IMR-90 (cell line): ENCODE results near the gene LCP1. TPM values are rescaled to one million over a fixed set of nuclear protein-coding genes. Genes with fewer than 3 reads are reported as not detected.

Experiments
- ATAC-seq: fragments of 200-7000 bp; cut with Tn5 transposase; 2 replicates; pipeline ENCODE4 v1.9.1; 2020; ENCODE audit warnings: low read depth, mild to moderate bottlenecking, moderate library complexity
- BruUV-seq: library from RNA; stranded (reverse); fragments of 400-500 nt; replicated peaks from 2 replicates; lab custom pipeline; 2021; lab: Mats Ljungman, UMichigan
- CTCF ChIA-PET: fragments of 300-600 bp; formaldehyde crosslinking; extraction: SDS; loops from one replicate; lab custom pipeline; 2021; ENCODE audit warnings: antibody characterized with exemption; lab: Yijun Ruan, JAX
- POLR2A ChIA-PET: fragments of 300-600 bp; sonication (Branson Sonifier 250); formaldehyde crosslinking; loops from one replicate; lab custom pipeline; 2022; ENCODE audit warnings: antibody characterized with exemption; ENCODE audit not compliant: unreplicated experiment; lab: Charles Lee
- DNase-seq: peaks from one replicate; pipeline ENCODE4 v3.0.0; 2013
- H2AFZ ChIP-seq: replicated peaks from 2 replicates; pipeline ENCODE3; 2013; ENCODE audit warnings: low read length, mild to moderate bottlenecking; ENCODE audit not compliant: poor library complexity
- H2AK5ac ChIP-seq: 2 replicates; pipeline ENCODE4 v1.6.1; 2013; ENCODE audit warnings: low read depth, low read length, inconsistent platforms
- H2AK9ac ChIP-seq: replicated peaks from 2 replicates; pipeline ENCODE3; 2013; ENCODE audit warnings: mild to moderate bottlenecking, low read depth, low read length, moderate library complexity; ENCODE audit not compliant: poor library complexity
- H2BK120ac ChIP-seq: 2 replicates; pipeline ENCODE4 v1.6.1; 2013; ENCODE audit warnings: low read depth, low read length, inconsistent platforms
- H2BK15ac ChIP-seq: 3 replicates; pipeline ENCODE4 v1.6.1; 2013; ENCODE audit warnings: low read depth, low read length, inconsistent platforms
- H2BK20ac ChIP-seq: 2 replicates; pipeline ENCODE4 v1.6.1; 2013; ENCODE audit warnings: low read depth, mild to moderate bottlenecking, inconsistent platforms, low read length, moderate library complexity
- H2BK5ac ChIP-seq: 2 replicates; pipeline ENCODE4 v1.6.1; 2013; ENCODE audit warnings: mild to moderate bottlenecking, low read depth, low read length, inconsistent platforms; ENCODE audit not compliant: poor library complexity, severe bottlenecking
- H3K14ac ChIP-seq: replicated peaks from 2 replicates; pipeline ENCODE4 v1.6.1; 2013; ENCODE audit warnings: low read depth, low read length, inconsistent platforms
- H3K18ac ChIP-seq: 2 replicates; pipeline ENCODE4 v1.6.1; 2013; ENCODE audit warnings: low read depth, low read length, control low read depth
- H3K23ac ChIP-seq: 2 replicates; pipeline ENCODE4 v1.6.1; 2013; ENCODE audit warnings: low read depth, low read length, inconsistent platforms
- H3K27ac ChIP-seq: 2 replicates; pipeline ENCODE4 v1.5.1; 2013; ENCODE audit warnings: mild to moderate bottlenecking, control low read depth, low read length; ENCODE audit not compliant: insufficient read depth
- H3K27me3 ChIP-seq: 2 replicates; pipeline ENCODE4 v1.6.1; 2013; ENCODE audit warnings: low read length; ENCODE audit not compliant: control insufficient read depth, insufficient read depth
- H3K36me3 ChIP-seq: 2 replicates; pipeline ENCODE4 v1.6.1; 2013; ENCODE audit warnings: low read length, mixed read lengths; ENCODE audit not compliant: control insufficient read depth, insufficient read depth
- H3K4ac ChIP-seq: 2 replicates; pipeline ENCODE4 v1.6.1; 2013; ENCODE audit warnings: low read depth, low read length, inconsistent platforms
- H3K4me1 ChIP-seq: 2 replicates; pipeline ENCODE4 v1.6.1; 2013; ENCODE audit warnings: low read length, mixed read lengths; ENCODE audit not compliant: control insufficient read depth, insufficient read depth
- H3K4me2 ChIP-seq: 2 replicates; pipeline ENCODE4 v1.6.1; 2013; ENCODE audit warnings: low read depth, mild to moderate bottlenecking, control low read depth, low read length, moderate library complexity
- H3K4me3 ChIP-seq: 2 replicates; pipeline ENCODE4 v1.5.1; 2013; ENCODE audit warnings: low read depth, mild to moderate bottlenecking, control low read depth, low read length, moderate library complexity; ENCODE audit not compliant: insufficient read depth
- H3K56ac ChIP-seq: 2 replicates; pipeline ENCODE4 v1.6.1; 2013; ENCODE audit warnings: low read length, inconsistent platforms; ENCODE audit not compliant: insufficient read depth; ENCODE audit errors: extremely low read depth
- H3K79me1 ChIP-seq, 2 experiments: 2 replicates each; pipeline ENCODE4 v1.6.1; 2013; ENCODE audit warnings: low read length in 2 of 2, inconsistent platforms in 1 of 2, low read depth in 1 of 2
- H3K9ac ChIP-seq: 2 replicates; pipeline ENCODE4 v1.6.1; 2013; ENCODE audit warnings: low read depth, low read length, control low read depth
- H3K9me1 ChIP-seq: 2 replicates; pipeline ENCODE4 v1.6.1; 2013; ENCODE audit warnings: low read length, inconsistent platforms; ENCODE audit not compliant: insufficient read depth
- H3K9me3 ChIP-seq: 2 replicates; pipeline ENCODE4 v1.6.1; 2013; ENCODE audit warnings: low read length; ENCODE audit not compliant: control insufficient read depth, insufficient read depth
- H4K20me1 ChIP-seq: 2 replicates; pipeline ENCODE4 v1.6.1; 2013; ENCODE audit warnings: low read length, inconsistent platforms; ENCODE audit not compliant: insufficient read depth
- H4K5ac ChIP-seq: 2 replicates; pipeline ENCODE4 v1.6.1; 2013; ENCODE audit warnings: mild to moderate bottlenecking, low read depth, low read length, control low read depth
- H4K8ac ChIP-seq, 2 experiments: 2 replicates each; pipeline ENCODE4 v1.6.1; 2013; ENCODE audit warnings: low read depth in 2 of 2, low read length in 2 of 2, control low read depth in 1 of 2, inconsistent platforms in 1 of 2
- H4K91ac ChIP-seq: 2 replicates; pipeline ENCODE4 v1.6.1; 2013; ENCODE audit warnings: low read depth, low read length, inconsistent platforms; ENCODE audit not compliant: insufficient read depth
- BHLHE40 ChIP-seq: fragments of 150-350 bp; IDR thresholded peaks from 2 replicates; pipeline ENCODE4 v1.6.1; 2016; ENCODE audit warnings: mild to moderate bottlenecking, low read depth, low read length
- CEBPB ChIP-seq: IDR thresholded peaks from 2 replicates; pipeline ENCODE4 v1.6.1; 2012; ENCODE audit warnings: low read depth, low read length, improper control_type of control experiment
- CHD1 ChIP-seq: IDR thresholded peaks from 2 replicates; pipeline ENCODE4 v1.6.1; 2012; ENCODE audit warnings: low read depth, low read length, improper control_type of control experiment
- CTCF ChIP-seq: conservative IDR thresholded peaks from 2 replicates; pipeline ENCODE4 v1.5.1; 2012; ENCODE audit warnings: mild to moderate bottlenecking, low read depth, low read length, improper control_type of control experiment
- ELK1 ChIP-seq: fragments of 150-350 bp; IDR thresholded peaks from 2 replicates; pipeline ENCODE4 v1.6.1; 2016; ENCODE audit warnings: low read depth, mild to moderate bottlenecking, low read length, moderate library complexity, borderline replicate concordance
- FOS ChIP-seq: fragments of 150-350 bp; IDR thresholded peaks from 2 replicates; pipeline ENCODE4 v1.6.1; 2016; ENCODE audit warnings: low read depth, low read length
- MAFK ChIP-seq: IDR thresholded peaks from 2 replicates; pipeline ENCODE4 v1.6.1; 2012; ENCODE audit warnings: low read depth, low read length, improper control_type of control experiment
- MAZ ChIP-seq: IDR thresholded peaks from 2 replicates; pipeline ENCODE4 v1.6.1; 2012; ENCODE audit warnings: low read depth, mild to moderate bottlenecking, low read length, improper control_type of control experiment, moderate library complexity, borderline replicate concordance
- MXI1 ChIP-seq: IDR thresholded peaks from 2 replicates; pipeline ENCODE4 v1.6.1; 2012; ENCODE audit warnings: low read depth, mild to moderate bottlenecking, low read length, moderate library complexity, borderline replicate concordance
- NFE2L2 ChIP-seq: fragments of 150-350 bp; IDR thresholded peaks from 2 replicates; pipeline ENCODE4 v1.6.1; 2016; ENCODE audit warnings: low read depth, mild to moderate bottlenecking, low read length
- POLR2A ChIP-seq: IDR thresholded peaks from 2 replicates; pipeline ENCODE4 v1.6.1; 2012; ENCODE audit warnings: mild to moderate bottlenecking, low read depth, low read length
- RAD21 ChIP-seq: IDR thresholded peaks from 2 replicates; pipeline ENCODE4 v1.6.1; 2012; ENCODE audit warnings: low read length, improper control_type of control experiment
- RCOR1 ChIP-seq: IDR thresholded peaks from 2 replicates; pipeline ENCODE4 v1.6.1; 2012; ENCODE audit warnings: mild to moderate bottlenecking, low read length, improper control_type of control experiment; ENCODE audit not compliant: insufficient replicate concordance
- RFX5 ChIP-seq: IDR thresholded peaks from 2 replicates; pipeline ENCODE4 v1.8.0; 2012; ENCODE audit warnings: low read depth, mild to moderate bottlenecking, low read length, moderate library complexity
- SMC3 ChIP-seq: fragments of 150-350 bp; IDR thresholded peaks from 2 replicates; pipeline ENCODE4 v1.6.1; 2016; ENCODE audit warnings: low read depth, mild to moderate bottlenecking, antibody characterized with exemption, low read length, moderate library complexity
- USF2 ChIP-seq: fragments of 150-350 bp; IDR thresholded peaks from 2 replicates; pipeline ENCODE4 v1.6.1; 2017; ENCODE audit warnings: mild to moderate bottlenecking, antibody characterized with exemption, low read length, low read depth
- WGBS, 2 experiments: methylation state at CpG; one replicate each; pipeline versions ENCODE4 v1.1.5 to v1.1.7; 2013; ENCODE audit warnings: missing lambda C conversion rate in 2 of 2; ENCODE audit not compliant: insufficient read length in 1 of 2; ENCODE audit errors: extremely low coverage in 2 of 2; 5-methylcytosine and 5-hydroxymethylcytosine counted together
- dilution Hi-C: fragments of 300-500 bp; cut with HindIII; formaldehyde crosslinking; loops from one replicate; pipeline ENCODE4 v1.14.3; 2018; ENCODE audit warnings: low sequenced_read_pairs; ENCODE audit not compliant: unreplicated experiment
- in situ Hi-C: fragments of 300-500 bp; cut with MboI; formaldehyde crosslinking; loops from 3 replicates; pipeline ENCODE4 v1.14.3; 2019; ENCODE audit warnings: low sequenced_read_pairs, inconsistent platforms, mixed read lengths
- intact Hi-C: fragments of 100-400 bp; cut with micrococcal nuclease; formaldehyde crosslinking; loops from 2 replicates; pipeline ENCODE4 v1.10.0; 2022
- polyA plus RNA-seq, 3 experiments: library from polyadenylated mRNA; depleted of rRNA; stranded (reverse); fragments of >200 nt; gene quantifications; 2 replicates each; pipeline ENCODE4 v1.2.3, GENCODE V29; 2012; ENCODE audit warnings: low replicate concordance in 1 of 3
- total RNA-seq: library from RNA; depleted of rRNA; stranded (reverse); fragments of >200 nt; gene quantifications from 2 replicates; pipeline ENCODE4 v1.2.3, GENCODE V29; 2012

LCP1 gene
- total and polyA plus RNA-seq, 2 of the 4 experiments (the other 2 are of a cell fraction): not detected

GRCh38 chr13:46127358-46128023 is 54.5 kb downstream of the LCP1 start:
- Histone ChIP-seq H3K4ac (no peak overlapping the region), H3K56ac (no peak overlapping the region), H4K8ac (no peak overlapping the region), H2BK20ac (no peak overlapping the region), H2AK5ac (no peak overlapping the region), H3K9me1 (no peaks in the 10 kb centered on the region), H2AK9ac (no peak overlapping the region), H3K23ac (no peak overlapping the region), H3K4me3 (no peak overlapping the region), H3K79me1 (no peaks in the 10 kb centered on the region), H3K18ac (no peak overlapping the region), H4K20me1 (no peaks in the 10 kb centered on the region), H3K27me3 (peaks cover 12% of the 10 kb centered on the region), H3K4me2 (no peak overlapping the region), H2BK120ac (no peak overlapping the region), H2AFZ (no peak overlapping the region), H2BK5ac (no peak overlapping the region), H3K27ac (no peak overlapping the region), H4K91ac (no peak overlapping the region), H3K9ac (no peak overlapping the region), H3K14ac (no peak overlapping the region), H3K9me3 (no peaks in the 10 kb centered on the region), H2BK15ac (no peak overlapping the region), H4K5ac (no peak overlapping the region), H3K4me1 (no peaks in the 10 kb centered on the region), H3K36me3 (no peaks in the 10 kb centered on the region)
- dilution Hi-C loops: no loop called here
- DNase-seq (no peak), ATAC-seq (no peak)
- TF ChIP-seq RAD21: no peak
- no peak for TF ChIP-seq CTCF
- no peak for TF ChIP-seq MAFK
- no peak for TF ChIP-seq MXI1
- no peak for TF ChIP-seq NFE2L2
- no peak for TF ChIP-seq SMC3
- no peak for TF ChIP-seq CHD1
- no peak for TF ChIP-seq CEBPB
- no peak for TF ChIP-seq ELK1
- no peak for TF ChIP-seq USF2
- no peak for TF ChIP-seq MAZ
- no peak for TF ChIP-seq BHLHE40
- TF ChIP-seq RCOR1: no peak
- TF ChIP-seq POLR2A: no peak
- TF ChIP-seq RFX5: no peak
- no peak for TF ChIP-seq FOS
- ChIA-PET POLR2A (no interaction called here), CTCF (interaction anchor here (0.6 to 0.7 kb wide), 2 partner anchors 93 to 320 kb away, joined by 3 read pairs; no protein-coding TSS in a partner anchor)
- intact Hi-C loops: loop anchor here (2.0 kb wide), 1 partner anchor 321 kb away; no protein-coding TSS in a partner anchor
- WGBS, 2 experiments: 80% methylated on average over 2 of the region's 7 CpGs; no CpG with 5 or more reads in 1 of the 2 experiments
- BruUV-seq: no TSS peak
- in situ Hi-C loops: loop anchor here (10.0 kb wide), 1 partner anchor 503 kb away; no protein-coding TSS in a partner anchor
